Activated CD8-positive, alpha-beta T cell treated with anti-CD3 and anti-CD28 coated beads for 36 hours (primary cell): Measurements from ENCODE around the gene ZFP3. TPM values are rescaled to one million over a fixed set of nuclear protein-coding genes. Genes with fewer than 3 reads are reported as not detected.
"Not testable (repeated sequence)": the region's sequence is repeated elsewhere in the genome, so short reads cannot be mapped to it uniquely, and the experiment has no call there.

ENCODE experiments used
- ATAC-seq: fragments of 200-7000 bp; cut with Tn5 transposase; one replicate; pipeline ENCODE4 v1.10.0; 2021; ENCODE audit warnings: mild to moderate bottlenecking, moderate library complexity
- CTCF ChIA-PET: fragments of 350-600 bp; sonication (Branson Sonifier 250); formaldehyde crosslinking; loops from one replicate; lab custom pipeline; 2021; ENCODE audit warnings: antibody characterized with exemption; lab: Charles Lee
- POLR2A ChIA-PET: fragments of 350-600 bp; sonication (Branson Sonifier 250); formaldehyde crosslinking; loops from one replicate; lab custom pipeline; 2021; ENCODE audit warnings: antibody characterized with exemption; lab: Charles Lee
- DNase-seq: peaks from one replicate; pipeline ENCODE4 v3.0.0-alpha.2; 2020
- H3K27ac Mint-ChIP-seq: one replicate; pipeline ENCODE4 v1.8.0; 2021; ENCODE audit warnings: mild to moderate bottlenecking, mixed read lengths
- H3K27me3 Mint-ChIP-seq: one replicate; pipeline ENCODE4 v1.8.0; 2021; ENCODE audit warnings: mixed read lengths
- H3K36me3 Mint-ChIP-seq: one replicate; pipeline ENCODE4 v1.8.0; 2021; ENCODE audit warnings: low read depth, mixed read lengths
- H3K4me1 Mint-ChIP-seq: one replicate; pipeline ENCODE4 v1.8.0; 2021; ENCODE audit warnings: low read depth, mixed read lengths
- H3K4me3 Mint-ChIP-seq: one replicate; pipeline ENCODE4 v1.8.0; 2021; ENCODE audit warnings: mild to moderate bottlenecking, moderate library complexity, mixed read lengths
- H3K9me3 Mint-ChIP-seq: one replicate; pipeline ENCODE4 v1.8.0; 2021; ENCODE audit warnings: mixed read lengths
- CTCF ChIP-seq: fragments of 200-600 bp; IDR thresholded peaks from one replicate; pipeline ENCODE4 v1.8.0; 2022; ENCODE audit warnings: antibody characterized with exemption, mild to moderate bottlenecking
- intact Hi-C: fragments of 100-400 bp; cut with micrococcal nuclease; formaldehyde crosslinking; loops from one replicate; pipeline ENCODE4 v1.10.0; 2022
- total RNA-seq, 2 experiments: library from RNA; stranded (reverse); gene quantifications; one replicate each; pipeline ENCODE4 v1.2.3, GENCODE V29; 2021

The ZFP3 gene
- total RNA-seq, 2 experiments from 2014 or later = 1.5 to 1.9 TPM

- ChIA-PET CTCF (no interaction called here), POLR2A (interaction anchor here (0.8 to 1.1 kb wide), 3 partner anchors 10 to 18 kb away, joined by 3 read pairs; no protein-coding TSS in a partner anchor)
- Mint-ChIP-seq H3K4me3 (no peak overlapping the region), H3K27ac (no peak overlapping the region), H3K9me3 (no peaks in the 10 kb centered on the region), H3K36me3 (no peaks in the 10 kb centered on the region), H3K4me1 (no peaks in the 10 kb centered on the region), H3K27me3 (peaks cover 31% of the 10 kb centered on the region)
- no peak for TF ChIP-seq CTCF
- ATAC-seq = peak; percentile 69
- intact Hi-C loops = no loop called here
- peak; percentile 25 for DNase-seq
Observed at GRCh38 chr17:5122586-5123342, 44.5 kb downstream of the ZFP3 start.

GRCh38 chr17:5123343-5124124, 45.3 kb downstream of the ZFP3 start:
- Mint-ChIP-seq H3K4me3 (no peak overlapping the region), H3K27me3 (peaks cover 31% of the 10 kb centered on the region), H3K36me3 (no peaks in the 10 kb centered on the region), H3K4me1 (no peaks in the 10 kb centered on the region), H3K9me3 (no peaks in the 10 kb centered on the region), H3K27ac (no peak overlapping the region)
- intact Hi-C loops = no loop called here
- TF ChIP-seq CTCF = no peak
- ChIA-PET CTCF (no interaction called here), POLR2A (no interaction called here)
- DNase-seq (no peak), ATAC-seq (no peak)

- CTCF ChIA-PET, DNase-seq, POLR2A ChIA-PET, H3K27ac Mint-ChIP-seq, ATAC-seq, H3K4me1 Mint-ChIP-seq, intact Hi-C loops, H3K9me3 Mint-ChIP-seq, H3K36me3 Mint-ChIP-seq, H3K4me3 Mint-ChIP-seq: not testable (repeated sequence)
- H3K27me3 Mint-ChIP-seq = peaks cover 31% of the 10 kb centered on the region
Observed at GRCh38 chr17:5124125-5124760, 46.0 kb downstream of the ZFP3 start.

GRCh38 chr17:5124896-5125295, 46.6 kb downstream of the ZFP3 start:
- H3K4me1 Mint-ChIP-seq, POLR2A ChIA-PET, H3K4me3 Mint-ChIP-seq, H3K9me3 Mint-ChIP-seq, ATAC-seq, CTCF ChIA-PET, intact Hi-C loops, H3K36me3 Mint-ChIP-seq, H3K27ac Mint-ChIP-seq, DNase-seq: not testable (repeated sequence)
- H3K27me3 Mint-ChIP-seq = peaks cover 31% of the 10 kb centered on the region

- Mint-ChIP-seq H3K9me3 (no peaks in the 10 kb centered on the region), H3K27ac (no peak overlapping the region), H3K4me3 (no peak overlapping the region), H3K4me1 (no peaks in the 10 kb centered on the region), H3K27me3 (peaks cover 20% of the 10 kb centered on the region), H3K36me3 (no peaks in the 10 kb centered on the region)
- ATAC-seq (no peak), DNase-seq (no peak)
- CTCF ChIA-PET = no interaction called here
- POLR2A ChIA-PET = interaction anchor here (0.7 kb wide), 1 partner anchor 267 kb away, joined by 3 read pairs; no protein-coding TSS in a partner anchor
- intact Hi-C loops = no loop called here
- no peak for TF ChIP-seq CTCF
Observed at GRCh38 chr17:5126719-5127488, 48.6 kb downstream of the ZFP3 start.
